ENCODE measurements around the gene STBD1.

DNA sequence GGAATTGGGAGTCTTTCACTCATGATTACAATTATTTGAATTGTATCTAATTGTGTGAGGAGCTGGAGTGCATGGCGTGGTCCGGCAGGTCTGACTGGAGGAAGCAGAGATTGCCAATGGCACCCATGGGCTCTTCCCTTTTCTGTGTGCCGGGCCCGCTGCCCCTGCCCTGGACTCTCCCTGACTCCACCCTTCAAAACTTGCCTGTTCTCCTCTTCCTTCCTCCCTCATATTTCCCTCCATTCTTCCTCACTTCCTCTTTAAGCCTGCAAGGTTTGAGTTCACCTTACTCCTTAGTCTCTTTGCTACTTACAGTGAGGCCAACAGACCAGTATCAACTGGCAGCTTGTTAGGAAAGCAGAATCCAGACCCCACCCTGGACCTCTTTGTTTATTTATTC, 6.5 kb upstream of the STBD1 start:
- TF ChIP-seq, protein P1, sequence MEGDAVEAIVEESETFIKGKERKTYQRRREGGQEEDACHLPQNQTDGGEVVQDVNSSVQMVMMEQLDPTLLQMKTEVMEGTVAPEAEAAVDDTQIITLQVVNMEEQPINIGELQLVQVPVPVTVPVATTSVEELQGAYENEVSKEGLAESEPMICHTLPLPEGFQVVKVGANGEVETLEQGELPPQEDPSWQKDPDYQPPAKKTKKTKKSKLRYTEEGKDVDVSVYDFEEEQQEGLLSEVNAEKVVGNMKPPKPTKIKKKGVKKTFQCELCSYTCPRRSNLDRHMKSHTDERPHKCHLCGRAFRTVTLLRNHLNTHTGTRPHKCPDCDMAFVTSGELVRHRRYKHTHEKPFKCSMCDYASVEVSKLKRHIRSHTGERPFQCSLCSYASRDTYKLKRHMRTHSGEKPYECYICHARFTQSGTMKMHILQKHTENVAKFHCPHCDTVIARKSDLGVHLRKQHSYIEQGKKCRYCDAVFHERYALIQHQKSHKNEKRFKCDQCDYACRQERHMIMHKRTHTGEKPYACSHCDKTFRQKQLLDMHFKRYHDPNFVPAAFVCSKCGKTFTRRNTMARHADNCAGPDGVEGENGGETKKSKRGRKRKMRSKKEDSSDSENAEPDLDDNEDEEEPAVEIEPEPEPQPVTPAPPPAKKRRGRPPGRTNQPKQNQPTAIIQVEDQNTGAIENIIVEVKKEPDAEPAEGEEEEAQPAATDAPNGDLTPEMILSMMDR (conservative IDR thresholded peaks at IDR 0.05; ENCODE audit: low read depth, low read length) = no peak
- TF ChIP-seq EZH2 (IDR thresholded peaks at IDR 0.05; ENCODE audit: borderline replicate concordance, low read depth, low read length, poor library complexity, severe bottlenecking) = no peak

Data from A673 (cell line).